ENCODE results near the gene ARVCF.

Gene ARVCF

GRCh38 chr22:20034143-20034542 is 17.5 kb upstream of the ARVCF start:
- H3K27ac ChIP-seq (ENCODE audit: extremely low read depth, low read depth, low read length) = no peak overlapping the region
- no peaks in the 10 kb centered on the region for H3K4me1 ChIP-seq (ENCODE audit: control insufficient read depth, insufficient read depth, low read length)
- H3K9me3 ChIP-seq (ENCODE audit: control insufficient read depth, insufficient read depth, low read depth, low read length) = no peaks in the 10 kb centered on the region
- TF ChIP-seq, protein P1, sequence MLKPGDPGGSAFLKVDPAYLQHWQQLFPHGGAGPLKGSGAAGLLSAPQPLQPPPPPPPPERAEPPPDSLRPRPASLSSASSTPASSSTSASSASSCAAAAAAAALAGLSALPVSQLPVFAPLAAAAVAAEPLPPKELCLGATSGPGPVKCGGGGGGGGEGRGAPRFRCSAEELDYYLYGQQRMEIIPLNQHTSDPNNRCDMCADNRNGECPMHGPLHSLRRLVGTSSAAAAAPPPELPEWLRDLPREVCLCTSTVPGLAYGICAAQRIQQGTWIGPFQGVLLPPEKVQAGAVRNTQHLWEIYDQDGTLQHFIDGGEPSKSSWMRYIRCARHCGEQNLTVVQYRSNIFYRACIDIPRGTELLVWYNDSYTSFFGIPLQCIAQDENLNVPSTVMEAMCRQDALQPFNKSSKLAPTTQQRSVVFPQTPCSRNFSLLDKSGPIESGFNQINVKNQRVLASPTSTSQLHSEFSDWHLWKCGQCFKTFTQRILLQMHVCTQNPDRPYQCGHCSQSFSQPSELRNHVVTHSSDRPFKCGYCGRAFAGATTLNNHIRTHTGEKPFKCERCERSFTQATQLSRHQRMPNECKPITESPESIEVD (tag by site-specific recombination; IDR thresholded peaks at IDR 0.05) = no peak
- TF ChIP-seq ZBTB17 (tag by site-specific recombination; IDR thresholded peaks at IDR 0.05) (no peak), ZNF623 (tag by site-specific recombination; IDR thresholded peaks at IDR 0.05) (no peak), ZNF292 (tag by site-specific recombination; IDR thresholded peaks at IDR 0.05; ENCODE audit: borderline replicate concordance, low read depth) (no peak), ZNF704 (tag by site-specific recombination; IDR thresholded peaks at IDR 0.05) (no peak), BCL11B (tag by site-specific recombination; IDR thresholded peaks at IDR 0.05; ENCODE audit: low read depth) (no peak), ZNF10 (tag by site-specific recombination; IDR thresholded peaks at IDR 0.05) (no peak), ZNF792 (tag by site-specific recombination; IDR thresholded peaks at IDR 0.05) (no peak), ZNF664 (tag by site-specific recombination; IDR thresholded peaks at IDR 0.05) (no peak), KLF9 (tag by site-specific recombination; IDR thresholded peaks at IDR 0.05; ENCODE audit: low read depth) (no peak), ZBTB1 (tag by site-specific recombination; IDR thresholded peaks at IDR 0.05) (no peak), ZNF549 (tag by site-specific recombination; IDR thresholded peaks at IDR 0.05) (no peak), ZNF48 (tag by site-specific recombination; IDR thresholded peaks at IDR 0.05) (no peak), ZNF585B (tag by site-specific recombination; IDR thresholded peaks at IDR 0.05) (no peak), ZNF843 (tag by site-specific recombination; IDR thresholded peaks at IDR 0.05) (no peak), ZNF280D (tag by site-specific recombination; IDR thresholded peaks at IDR 0.05) (no peak)
- TF ChIP-seq, protein P2, sequence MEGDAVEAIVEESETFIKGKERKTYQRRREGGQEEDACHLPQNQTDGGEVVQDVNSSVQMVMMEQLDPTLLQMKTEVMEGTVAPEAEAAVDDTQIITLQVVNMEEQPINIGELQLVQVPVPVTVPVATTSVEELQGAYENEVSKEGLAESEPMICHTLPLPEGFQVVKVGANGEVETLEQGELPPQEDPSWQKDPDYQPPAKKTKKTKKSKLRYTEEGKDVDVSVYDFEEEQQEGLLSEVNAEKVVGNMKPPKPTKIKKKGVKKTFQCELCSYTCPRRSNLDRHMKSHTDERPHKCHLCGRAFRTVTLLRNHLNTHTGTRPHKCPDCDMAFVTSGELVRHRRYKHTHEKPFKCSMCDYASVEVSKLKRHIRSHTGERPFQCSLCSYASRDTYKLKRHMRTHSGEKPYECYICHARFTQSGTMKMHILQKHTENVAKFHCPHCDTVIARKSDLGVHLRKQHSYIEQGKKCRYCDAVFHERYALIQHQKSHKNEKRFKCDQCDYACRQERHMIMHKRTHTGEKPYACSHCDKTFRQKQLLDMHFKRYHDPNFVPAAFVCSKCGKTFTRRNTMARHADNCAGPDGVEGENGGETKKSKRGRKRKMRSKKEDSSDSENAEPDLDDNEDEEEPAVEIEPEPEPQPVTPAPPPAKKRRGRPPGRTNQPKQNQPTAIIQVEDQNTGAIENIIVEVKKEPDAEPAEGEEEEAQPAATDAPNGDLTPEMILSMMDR (tag by site-specific recombination; IDR thresholded peaks at IDR 0.05) = no peak
- no peak overlapping the region for H3K4me3 ChIP-seq (ENCODE audit: low read depth, low read length)
- ChIA-PET POLR2A (interaction anchor here (0.7 kb wide), 1 partner anchor 47 kb away, joined by 4 read pairs; no protein-coding TSS in a partner anchor), CTCF (interaction anchor here (1.2 kb wide), 1 partner anchor 12 kb away, joined by 8 read pairs; no protein-coding TSS in a partner anchor)
- peaks cover 0 to 21% of the 10 kb centered on the region in 2 experiments; a peak in 1 of 3 replicates for H3K36me3 ChIP-seq (ENCODE audit: control insufficient read depth in 2 of 2, insufficient read depth in 1 of 2, low read length in 2 of 2)

DNA sequence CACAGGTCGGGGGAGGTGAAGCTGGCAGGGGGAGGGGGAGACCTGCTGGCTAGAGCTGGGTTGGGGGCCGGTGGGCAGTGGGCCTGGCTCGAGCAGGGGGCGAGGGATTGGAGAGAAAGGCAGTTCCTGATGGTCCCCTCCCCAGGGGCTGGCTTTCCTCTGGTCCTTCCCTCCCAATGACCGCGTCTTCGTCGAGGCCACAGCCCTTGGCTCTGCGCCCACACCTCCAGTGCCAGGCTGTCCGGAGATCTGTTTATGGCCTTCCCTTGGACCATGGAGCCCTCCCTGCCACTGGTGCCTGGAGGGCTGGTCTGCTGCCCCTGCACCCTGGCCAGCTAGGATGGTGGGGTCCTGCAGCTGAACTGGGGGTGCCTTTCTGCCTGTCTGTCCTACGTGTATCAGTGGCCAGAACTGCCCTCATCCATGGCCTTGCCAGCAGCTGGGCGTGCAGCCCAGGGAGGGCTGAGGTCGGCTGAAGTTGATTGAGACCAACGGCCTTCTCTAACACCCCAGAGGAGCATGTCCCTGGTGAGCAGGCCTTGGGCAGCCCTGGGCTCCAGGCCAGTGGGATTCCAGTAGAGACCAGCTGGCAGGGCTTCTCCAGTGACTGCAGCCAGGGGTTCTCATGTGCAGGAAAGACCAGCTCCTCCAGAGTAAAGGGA is 16.6 kb upstream of the ARVCF start:
- ChIA-PET CTCF (interaction anchor here (0.6 to 1.2 kb wide), 2 partner anchors 9 to 11 kb away, joined by 3 to 8 read pairs; no protein-coding TSS in a partner anchor), POLR2A (interaction anchor here (0.7 kb wide), 1 partner anchor 48 kb away, joined by 4 read pairs; no protein-coding TSS in a partner anchor)
- Histone ChIP-seq H3K9me3 (ENCODE audit: control insufficient read depth, insufficient read depth, low read depth, low read length) (no peaks in the 10 kb centered on the region), H3K4me1 (ENCODE audit: control insufficient read depth, insufficient read depth, low read length) (no peaks in the 10 kb centered on the region), H3K4me3 (ENCODE audit: low read depth, low read length) (no peak overlapping the region), H3K36me3 (ENCODE audit: control insufficient read depth in 2 of 2, insufficient read depth in 1 of 2, low read length in 2 of 2) (peaks cover 0 to 16% of the 10 kb centered on the region in 2 experiments; a peak in 1 of 3 replicates), H3K27ac (ENCODE audit: extremely low read depth, low read depth, low read length) (no peak overlapping the region)
- TF ChIP-seq KLF16 (tag by site-specific recombination; IDR thresholded peaks at IDR 0.05) (no peak), ZNF610 (tag by site-specific recombination; IDR thresholded peaks at IDR 0.05; ENCODE audit: borderline replicate concordance) (no peak), WT1 (tag by site-specific recombination; IDR thresholded peaks at IDR 0.05) (no peak), ZNF423 (tag by site-specific recombination; IDR thresholded peaks at IDR 0.05) (no peak)
- TF ChIP-seq, protein P3, sequence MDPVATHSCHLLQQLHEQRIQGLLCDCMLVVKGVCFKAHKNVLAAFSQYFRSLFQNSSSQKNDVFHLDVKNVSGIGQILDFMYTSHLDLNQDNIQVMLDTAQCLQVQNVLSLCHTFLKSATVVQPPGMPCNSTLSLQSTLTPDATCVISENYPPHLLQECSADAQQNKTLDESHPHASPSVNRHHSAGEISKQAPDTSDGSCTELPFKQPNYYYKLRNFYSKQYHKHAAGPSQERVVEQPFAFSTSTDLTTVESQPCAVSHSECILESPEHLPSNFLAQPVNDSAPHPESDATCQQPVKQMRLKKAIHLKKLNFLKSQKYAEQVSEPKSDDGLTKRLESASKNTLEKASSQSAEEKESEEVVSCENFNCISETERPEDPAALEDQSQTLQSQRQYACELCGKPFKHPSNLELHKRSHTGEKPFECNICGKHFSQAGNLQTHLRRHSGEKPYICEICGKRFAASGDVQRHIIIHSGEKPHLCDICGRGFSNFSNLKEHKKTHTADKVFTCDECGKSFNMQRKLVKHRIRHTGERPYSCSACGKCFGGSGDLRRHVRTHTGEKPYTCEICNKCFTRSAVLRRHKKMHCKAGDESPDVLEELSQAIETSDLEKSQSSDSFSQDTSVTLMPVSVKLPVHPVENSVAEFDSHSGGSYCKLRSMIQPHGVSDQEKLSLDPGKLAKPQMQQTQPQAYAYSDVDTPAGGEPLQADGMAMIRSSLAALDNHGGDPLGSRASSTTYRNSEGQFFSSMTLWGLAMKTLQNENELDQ (tag by site-specific recombination; IDR thresholded peaks at IDR 0.05; ENCODE audit: low read depth) = no peak
- TF ChIP-seq, protein P2 (tag by site-specific recombination; IDR thresholded peaks at IDR 0.05) = no peak
